GM18868 (cell line): ENCODE results near the gene CLPTM1L.

Experiments
- ATAC-seq: cut with Tn5 transposase; IDR thresholded peaks from one replicate; pipeline ENCODE4 v1.9.1; 2021; ENCODE audit warnings: mild to moderate bottlenecking, moderate library complexity; ENCODE audit not compliant: unreplicated experiment

Gene CLPTM1L

GRCh38 chr5:1344975-1345838, at the start of gene CLPTM1L:
CLPTM1L (minus strand) TSS chr5:1345099; CDS start chr5:1344841, 258 bp downstream.
- peak; percentile 79 for ATAC-seq

- ATAC-seq: no peak
Measured at GRCh38 chr5:1393571-1394501, 48.9 kb upstream of the CLPTM1L start.

GRCh38 chr5:1392801-1393565, 48.1 kb upstream of the CLPTM1L start:
- no peak for ATAC-seq

- no peak for ATAC-seq
Measured at GRCh38 chr5:1392261-1392660, 47.4 kb upstream of the CLPTM1L start.

GRCh38 chr5:1391691-1392090, 46.8 kb upstream of the CLPTM1L start:
- ATAC-seq: no peak

GRCh38 chr5:1390861-1391600, 46.1 kb upstream of the CLPTM1L start:
- ATAC-seq: no peak

- no peak for ATAC-seq
Measured at GRCh38 chr5:1390333-1390732, 45.4 kb upstream of the CLPTM1L start.

GRCh38 chr5:1388383-1388967, 43.6 kb upstream of the CLPTM1L start:
- no peak for ATAC-seq

GRCh38 chr5:1387876-1388275, 43.0 kb upstream of the CLPTM1L start:
- ATAC-seq: no peak

- no peak for ATAC-seq
Measured at GRCh38 chr5:1387059-1387755, 42.3 kb upstream of the CLPTM1L start.

GRCh38 chr5:1386274-1386717, 41.4 kb upstream of the CLPTM1L start:
- ATAC-seq: peak; percentile 46

GRCh38 chr5:1385395-1386273, 40.7 kb upstream of the CLPTM1L start:
- ATAC-seq: peak; percentile 94

- no peak for ATAC-seq
Measured at GRCh38 chr5:1384521-1384920, 39.6 kb upstream of the CLPTM1L start.

- ATAC-seq: no peak
Measured at GRCh38 chr5:1383886-1384401, 39.0 kb upstream of the CLPTM1L start.

- ATAC-seq: no peak
Measured at GRCh38 chr5:1383344-1383743, 38.4 kb upstream of the CLPTM1L start.

- no peak for ATAC-seq
Measured at GRCh38 chr5:1382248-1382700, 37.4 kb upstream of the CLPTM1L start.

GRCh38 chr5:1381370-1382247, 36.7 kb upstream of the CLPTM1L start:
- no peak for ATAC-seq
